Nephron (organoid): Measurements from ENCODE around the gene UTP11.

Source experiments
- H3K27ac Mint-ChIP-seq, 3 experiments: 2 replicates each; pipeline ENCODE4 v1.8.0; 2020; ENCODE audit warnings: mixed read lengths in 3 of 3, mild to moderate bottlenecking in 2 of 3, moderate library complexity in 1 of 3
- H3K27me3 Mint-ChIP-seq: 2 replicates; pipeline ENCODE4 v1.8.0; 2021; ENCODE audit warnings: low read depth, mild to moderate bottlenecking, moderate library complexity, mixed read lengths
- H3K36me3 Mint-ChIP-seq: 2 replicates; pipeline ENCODE4 v1.8.0; 2020; ENCODE audit warnings: low read depth, mixed read lengths
- H3K4me1 Mint-ChIP-seq: 2 replicates; pipeline ENCODE4 v1.8.0; 2020; ENCODE audit warnings: mixed read lengths
- H3K4me3 Mint-ChIP-seq, 3 experiments: 2 replicates each; pipeline ENCODE4 v1.8.0; 2020; ENCODE audit warnings: mild to moderate bottlenecking in 3 of 3, mixed read lengths in 3 of 3, moderate library complexity in 2 of 3
- H3K9me3 Mint-ChIP-seq: 2 replicates; pipeline ENCODE4 v1.8.0; 2020; ENCODE audit warnings: mixed read lengths
- CTCF ChIP-seq, 3 experiments: fragments of 200-600 bp; sonication (generic); IDR thresholded peaks; one replicate each; pipeline ENCODE4 v1.5.0; 2021; ENCODE audit warnings: antibody characterized with exemption in 3 of 3; ENCODE audit not compliant: unreplicated experiment in 3 of 3

Gene UTP11

GRCh38 chr1:37978541-37978940, 34.0 kb upstream of the UTP11 start:
- peaks cover 5% of the 10 kb centered on the region for H3K9me3 Mint-ChIP-seq
- peaks cover 70% of the 10 kb centered on the region for H3K36me3 Mint-ChIP-seq
- H3K27me3 Mint-ChIP-seq = no peaks in the 10 kb centered on the region
- no peaks in the 10 kb centered on the region for H3K4me1 Mint-ChIP-seq
- no peak overlapping the region for H3K27ac Mint-ChIP-seq
- no peak overlapping the region for H3K4me3 Mint-ChIP-seq
- TF ChIP-seq CTCF (IDR thresholded peaks at IDR 0.05; ENCODE audit: unreplicated experiment in 3 of 3) = no peak

GRCh38 chr1:37983546-37983945, 29.0 kb upstream of the UTP11 start:
- Mint-ChIP-seq H3K9me3 (no peaks in the 10 kb centered on the region), H3K36me3 (peaks cover 62% of the 10 kb centered on the region), H3K4me3 (no peak overlapping the region), H3K4me1 (no peaks in the 10 kb centered on the region), H3K27ac (no peak overlapping the region), H3K27me3 (no peaks in the 10 kb centered on the region)
- no peak for TF ChIP-seq CTCF (IDR thresholded peaks at IDR 0.05; ENCODE audit: unreplicated experiment in 3 of 3)

GRCh38 chr1:37987679-37988078, 24.9 kb upstream of the UTP11 start:
- Mint-ChIP-seq H3K36me3 (peaks cover 33% of the 10 kb centered on the region), H3K27me3 (no peaks in the 10 kb centered on the region), H3K9me3 (no peaks in the 10 kb centered on the region), H3K4me3 (peak overlapping the region; percentile 95 to 100 (median 95)), H3K27ac (no peak overlapping the region), H3K4me1 (peaks cover 16% of the 10 kb centered on the region)
- TF ChIP-seq CTCF (IDR thresholded peaks at IDR 0.05; ENCODE audit: unreplicated experiment in 3 of 3) = no peak

GRCh38 chr1:37989361-37989930, 23.1 kb upstream of the UTP11 start:
- Mint-ChIP-seq H3K4me1 (peaks cover 16% of the 10 kb centered on the region), H3K27me3 (no peaks in the 10 kb centered on the region), H3K27ac (peak overlapping the region; percentile 87 to 99 (median 88)), H3K4me3 (peak overlapping the region; percentile 95 to 100 (median 95)), H3K36me3 (peaks cover 27% of the 10 kb centered on the region), H3K9me3 (no peaks in the 10 kb centered on the region)
- no peak for TF ChIP-seq CTCF (IDR thresholded peaks at IDR 0.05; ENCODE audit: unreplicated experiment in 3 of 3)

GRCh38 chr1:37994886-37995566, 17.5 kb upstream of the UTP11 start:
- Mint-ChIP-seq H3K4me1 (peaks cover 51% of the 10 kb centered on the region), H3K27ac (peak overlapping the region; percentile 90 to 100 (median 94)), H3K4me3 (peak overlapping the region; percentile 47 to 71 (median 68)), H3K9me3 (no peaks in the 10 kb centered on the region), H3K27me3 (peaks cover 4% of the 10 kb centered on the region), H3K36me3 (peaks cover 17% of the 10 kb centered on the region)
- no peak for TF ChIP-seq CTCF (IDR thresholded peaks at IDR 0.05; ENCODE audit: unreplicated experiment in 3 of 3)
